Measurements from ENCODE around the gene DGCR2. TPM values are rescaled to one million over a fixed set of nuclear protein-coding genes. Genes with fewer than 3 reads are reported as not detected.

Gene DGCR2
- total RNA-seq (ENCODE audit: low replicate concordance) = 20.6 and 50.9 TPM in 2 replicates

- Histone ChIP-seq H3K27me3 (no peaks in the 10 kb centered on the region), H3K36me3 (no peaks in the 10 kb centered on the region), H3K4me2 (peak within 1 kb of the TSS; percentile 91), H3K79me2 (ENCODE audit: low read depth) (peaks cover 48% of the 10 kb centered on the region), H3K4me1 (peaks cover 7% of the 10 kb centered on the region), H2AFZ (replicated peaks) (peak within 1 kb of the TSS; percentile 83), H3K27ac (peak within 1 kb of the TSS; percentile 91), H3K9ac (peak within 1 kb of the TSS; percentile 82), H3K4me3 (peak within 1 kb of the TSS; percentile 95), H4K20me1 (ENCODE audit: low read depth) (peaks cover 45% of the 10 kb centered on the region), H3F3A (ENCODE audit: low read depth) (peaks cover 13% of the 10 kb centered on the region), H3K9me3 (ENCODE audit: low read depth) (no peaks in the 10 kb centered on the region)
- H3K27me3 Mint-ChIP-seq (ENCODE audit: insufficient read depth, low read depth) = peaks cover 3% of the 10 kb centered on the region
- H3K27ac Mint-ChIP-seq = peak within 1 kb of the TSS; percentile 16
- peak within 1 kb of the TSS; percentile 90 for H3K4me3 Mint-ChIP-seq
- no peaks in the 10 kb centered on the region for H3K9me3 Mint-ChIP-seq
- TF ChIP-seq EZH2phosphoT487 (IDR thresholded peaks at IDR 0.05) (no peak), EZH2 (IDR thresholded peaks at IDR 0.05) (no peak), CTCF (IDR thresholded peaks at IDR 0.05) (no peak)
- peak; percentile 100 for DNase-seq (ENCODE audit: low spot score)
- peaks cover 20% of the 10 kb centered on the region for H3K4me1 Mint-ChIP-seq
- H3K36me3 Mint-ChIP-seq = no peaks in the 10 kb centered on the region
These were observed at the start of gene DGCR2 for GRCh38 chr22:19122143-19122751. DGCR2 (minus strand) TSS chr22:19122412; CDS start chr22:19122206, 206 bp downstream.

GRCh38 chr22:19169947-19170318 is 47.7 kb upstream of the DGCR2 start:
- Mint-ChIP-seq H3K4me3 (peak overlapping the region; percentile 95), H3K9me3 (no peaks in the 10 kb centered on the region), H3K36me3 (peaks cover 4% of the 10 kb centered on the region), H3K27me3 (ENCODE audit: insufficient read depth, low read depth) (peaks cover 38% of the 10 kb centered on the region), H3K27ac (no peak overlapping the region), H3K4me1 (peaks cover 24% of the 10 kb centered on the region)
- Histone ChIP-seq H3K79me2 (ENCODE audit: low read depth) (peaks cover 21% of the 10 kb centered on the region), H3K27me3 (peaks cover 64% of the 10 kb centered on the region), H3K9me3 (ENCODE audit: low read depth) (no peaks in the 10 kb centered on the region), H2AFZ (replicated peaks) (no peak overlapping the region), H3K9ac (no peak overlapping the region), H3K36me3 (no peaks in the 10 kb centered on the region), H3F3A (ENCODE audit: low read depth) (peaks cover 27% of the 10 kb centered on the region), H3K27ac (no peak overlapping the region), H3K4me1 (peaks cover 20% of the 10 kb centered on the region), H3K4me3 (peak overlapping the region; percentile 12), H4K20me1 (ENCODE audit: low read depth) (peaks cover 66% of the 10 kb centered on the region), H3K4me2 (peak overlapping the region; percentile 65)
- DNase-seq (ENCODE audit: low spot score) = no peak
- TF ChIP-seq EZH2 (IDR thresholded peaks at IDR 0.05) (peak; percentile 33), CTCF (IDR thresholded peaks at IDR 0.05) (no peak)

- Histone ChIP-seq H3K79me2 (ENCODE audit: low read depth) (peaks cover 21% of the 10 kb centered on the region), H3K9me3 (ENCODE audit: low read depth) (no peaks in the 10 kb centered on the region), H3K27ac (no peak overlapping the region), H3F3A (ENCODE audit: low read depth) (peaks cover 27% of the 10 kb centered on the region), H3K9ac (no peak overlapping the region), H4K20me1 (ENCODE audit: low read depth) (peaks cover 59% of the 10 kb centered on the region), H3K4me2 (peak overlapping the region; percentile 65), H3K4me3 (peak overlapping the region; percentile 12), H3K36me3 (no peaks in the 10 kb centered on the region), H2AFZ (replicated peaks) (no peak overlapping the region), H3K27me3 (peaks cover 71% of the 10 kb centered on the region), H3K4me1 (peaks cover 20% of the 10 kb centered on the region)
- H3K4me3 Mint-ChIP-seq = peak overlapping the region; percentile 95
- H3K27ac Mint-ChIP-seq = peak overlapping the region; percentile 57
- H3K27me3 Mint-ChIP-seq (ENCODE audit: insufficient read depth, low read depth) = peaks cover 38% of the 10 kb centered on the region
- H3K36me3 Mint-ChIP-seq = peaks cover 4% of the 10 kb centered on the region
- TF ChIP-seq CTCF (IDR thresholded peaks at IDR 0.05) = no peak
- TF ChIP-seq EZH2phosphoT487 (IDR thresholded peaks at IDR 0.05) = peak; percentile 92
- peak; percentile 69 for TF ChIP-seq EZH2 (IDR thresholded peaks at IDR 0.05)
- H3K9me3 Mint-ChIP-seq = peaks cover 2% of the 10 kb centered on the region
- peaks cover 24% of the 10 kb centered on the region for H3K4me1 Mint-ChIP-seq
- DNase-seq (ENCODE audit: low spot score) = peak; percentile 94
These were observed 47.1 kb upstream of the DGCR2 start for GRCh38 chr22:19169002-19169946.
